IMR-90 (cell line): ENCODE results near the gene PPP1R10. TPM values are rescaled to one million over a fixed set of nuclear protein-coding genes. Genes with fewer than 3 reads are reported as not detected.

Experiments
- ATAC-seq: fragments of 200-7000 bp; cut with Tn5 transposase; 2 replicates; pipeline ENCODE4 v1.9.1; 2020; ENCODE audit warnings: low read depth, mild to moderate bottlenecking, moderate library complexity
- BruUV-seq: library from RNA; stranded (reverse); fragments of 400-500 nt; replicated peaks from 2 replicates; lab custom pipeline; 2021; lab: Mats Ljungman, UMichigan
- CTCF ChIA-PET: fragments of 300-600 bp; formaldehyde crosslinking; extraction: SDS; loops from one replicate; lab custom pipeline; 2021; ENCODE audit warnings: antibody characterized with exemption; lab: Yijun Ruan, JAX
- POLR2A ChIA-PET: fragments of 300-600 bp; sonication (Branson Sonifier 250); formaldehyde crosslinking; loops from one replicate; lab custom pipeline; 2022; ENCODE audit warnings: antibody characterized with exemption; ENCODE audit not compliant: unreplicated experiment; lab: Charles Lee
- DNase-seq: peaks from one replicate; pipeline ENCODE4 v3.0.0; 2013
- H2AFZ ChIP-seq: replicated peaks from 2 replicates; pipeline ENCODE3; 2013; ENCODE audit warnings: low read length, mild to moderate bottlenecking; ENCODE audit not compliant: poor library complexity
- H2AK5ac ChIP-seq: 2 replicates; pipeline ENCODE4 v1.6.1; 2013; ENCODE audit warnings: low read depth, low read length, inconsistent platforms
- H2AK9ac ChIP-seq: replicated peaks from 2 replicates; pipeline ENCODE3; 2013; ENCODE audit warnings: mild to moderate bottlenecking, low read depth, low read length, moderate library complexity; ENCODE audit not compliant: poor library complexity
- H2BK120ac ChIP-seq: 2 replicates; pipeline ENCODE4 v1.6.1; 2013; ENCODE audit warnings: low read depth, low read length, inconsistent platforms
- H2BK15ac ChIP-seq: 3 replicates; pipeline ENCODE4 v1.6.1; 2013; ENCODE audit warnings: low read depth, low read length, inconsistent platforms
- H2BK20ac ChIP-seq: 2 replicates; pipeline ENCODE4 v1.6.1; 2013; ENCODE audit warnings: low read depth, mild to moderate bottlenecking, inconsistent platforms, low read length, moderate library complexity
- H2BK5ac ChIP-seq: 2 replicates; pipeline ENCODE4 v1.6.1; 2013; ENCODE audit warnings: mild to moderate bottlenecking, low read depth, low read length, inconsistent platforms; ENCODE audit not compliant: poor library complexity, severe bottlenecking
- H3K14ac ChIP-seq: replicated peaks from 2 replicates; pipeline ENCODE4 v1.6.1; 2013; ENCODE audit warnings: low read depth, low read length, inconsistent platforms
- H3K18ac ChIP-seq: 2 replicates; pipeline ENCODE4 v1.6.1; 2013; ENCODE audit warnings: low read depth, low read length, control low read depth
- H3K23ac ChIP-seq: 2 replicates; pipeline ENCODE4 v1.6.1; 2013; ENCODE audit warnings: low read depth, low read length, inconsistent platforms
- H3K27ac ChIP-seq: 2 replicates; pipeline ENCODE4 v1.5.1; 2013; ENCODE audit warnings: mild to moderate bottlenecking, control low read depth, low read length; ENCODE audit not compliant: insufficient read depth
- H3K27me3 ChIP-seq: 2 replicates; pipeline ENCODE4 v1.6.1; 2013; ENCODE audit warnings: low read length; ENCODE audit not compliant: control insufficient read depth, insufficient read depth
- H3K36me3 ChIP-seq: 2 replicates; pipeline ENCODE4 v1.6.1; 2013; ENCODE audit warnings: low read length, mixed read lengths; ENCODE audit not compliant: control insufficient read depth, insufficient read depth
- H3K4ac ChIP-seq: 2 replicates; pipeline ENCODE4 v1.6.1; 2013; ENCODE audit warnings: low read depth, low read length, inconsistent platforms
- H3K4me1 ChIP-seq: 2 replicates; pipeline ENCODE4 v1.6.1; 2013; ENCODE audit warnings: low read length, mixed read lengths; ENCODE audit not compliant: control insufficient read depth, insufficient read depth
- H3K4me2 ChIP-seq: 2 replicates; pipeline ENCODE4 v1.6.1; 2013; ENCODE audit warnings: low read depth, mild to moderate bottlenecking, control low read depth, low read length, moderate library complexity
- H3K4me3 ChIP-seq: 2 replicates; pipeline ENCODE4 v1.5.1; 2013; ENCODE audit warnings: low read depth, mild to moderate bottlenecking, control low read depth, low read length, moderate library complexity; ENCODE audit not compliant: insufficient read depth
- H3K56ac ChIP-seq: 2 replicates; pipeline ENCODE4 v1.6.1; 2013; ENCODE audit warnings: low read length, inconsistent platforms; ENCODE audit not compliant: insufficient read depth; ENCODE audit errors: extremely low read depth
- H3K79me1 ChIP-seq, 2 experiments: 2 replicates each; pipeline ENCODE4 v1.6.1; 2013; ENCODE audit warnings: low read length in 2 of 2, inconsistent platforms in 1 of 2, low read depth in 1 of 2
- H3K9ac ChIP-seq: 2 replicates; pipeline ENCODE4 v1.6.1; 2013; ENCODE audit warnings: low read depth, low read length, control low read depth
- H3K9me1 ChIP-seq: 2 replicates; pipeline ENCODE4 v1.6.1; 2013; ENCODE audit warnings: low read length, inconsistent platforms; ENCODE audit not compliant: insufficient read depth
- H3K9me3 ChIP-seq: 2 replicates; pipeline ENCODE4 v1.6.1; 2013; ENCODE audit warnings: low read length; ENCODE audit not compliant: control insufficient read depth, insufficient read depth
- H4K20me1 ChIP-seq: 2 replicates; pipeline ENCODE4 v1.6.1; 2013; ENCODE audit warnings: low read length, inconsistent platforms; ENCODE audit not compliant: insufficient read depth
- H4K5ac ChIP-seq: 2 replicates; pipeline ENCODE4 v1.6.1; 2013; ENCODE audit warnings: mild to moderate bottlenecking, low read depth, low read length, control low read depth
- H4K8ac ChIP-seq, 2 experiments: 2 replicates each; pipeline ENCODE4 v1.6.1; 2013; ENCODE audit warnings: low read depth in 2 of 2, low read length in 2 of 2, control low read depth in 1 of 2, inconsistent platforms in 1 of 2
- H4K91ac ChIP-seq: 2 replicates; pipeline ENCODE4 v1.6.1; 2013; ENCODE audit warnings: low read depth, low read length, inconsistent platforms; ENCODE audit not compliant: insufficient read depth
- BHLHE40 ChIP-seq: fragments of 150-350 bp; IDR thresholded peaks from 2 replicates; pipeline ENCODE4 v1.6.1; 2016; ENCODE audit warnings: mild to moderate bottlenecking, low read depth, low read length
- MXI1 ChIP-seq: IDR thresholded peaks from 2 replicates; pipeline ENCODE4 v1.6.1; 2012; ENCODE audit warnings: low read depth, mild to moderate bottlenecking, low read length, moderate library complexity, borderline replicate concordance
- RCOR1 ChIP-seq: IDR thresholded peaks from 2 replicates; pipeline ENCODE4 v1.6.1; 2012; ENCODE audit warnings: mild to moderate bottlenecking, low read length, improper control_type of control experiment; ENCODE audit not compliant: insufficient replicate concordance
- WGBS, 2 experiments: methylation state at CpG; one replicate each; pipeline versions ENCODE4 v1.1.5 to v1.1.7; 2013; ENCODE audit warnings: missing lambda C conversion rate in 2 of 2; ENCODE audit not compliant: insufficient read length in 1 of 2; ENCODE audit errors: extremely low coverage in 2 of 2; 5-methylcytosine and 5-hydroxymethylcytosine counted together
- dilution Hi-C: fragments of 300-500 bp; cut with HindIII; formaldehyde crosslinking; loops from one replicate; pipeline ENCODE4 v1.14.3; 2018; ENCODE audit warnings: low sequenced_read_pairs; ENCODE audit not compliant: unreplicated experiment
- in situ Hi-C: fragments of 300-500 bp; cut with MboI; formaldehyde crosslinking; loops from 3 replicates; pipeline ENCODE4 v1.14.3; 2019; ENCODE audit warnings: low sequenced_read_pairs, inconsistent platforms, mixed read lengths
- intact Hi-C: fragments of 100-400 bp; cut with micrococcal nuclease; formaldehyde crosslinking; loops from 2 replicates; pipeline ENCODE4 v1.10.0; 2022
- polyA plus RNA-seq, 3 experiments: library from polyadenylated mRNA; depleted of rRNA; stranded (reverse); fragments of >200 nt; gene quantifications; 2 replicates each; pipeline ENCODE4 v1.2.3, GENCODE V29; 2012; ENCODE audit warnings: low replicate concordance in 1 of 3
- total RNA-seq: library from RNA; depleted of rRNA; stranded (reverse); fragments of >200 nt; gene quantifications from 2 replicates; pipeline ENCODE4 v1.2.3, GENCODE V29; 2012

PPP1R10 gene
- total and polyA plus RNA-seq, 2 of the 4 experiments (the other 2 are of a cell fraction): 18.8 to 21.2 TPM

DNA sequence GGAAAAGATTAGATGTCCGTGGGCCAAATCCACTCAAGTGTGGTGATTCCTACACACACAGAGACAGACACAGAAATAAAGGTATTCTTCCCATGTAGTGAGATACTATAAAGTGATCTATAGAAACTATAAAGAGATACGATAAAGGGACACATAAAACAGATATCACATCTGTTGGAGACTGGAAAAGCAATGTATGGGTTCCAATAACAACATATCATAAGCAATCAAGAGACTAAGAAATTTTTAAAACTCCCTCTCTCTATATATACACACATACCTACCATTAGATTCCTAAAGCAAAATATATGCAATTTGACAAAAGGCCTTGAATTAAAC, 5.2 kb downstream of the PPP1R10 start:
- Histone ChIP-seq H3K79me1 (peaks cover 35 to 59% of the 10 kb centered on the region in 2 experiments), H3K4me1 (peaks cover 6% of the 10 kb centered on the region), H3K4me2 (no peak overlapping the region), H4K91ac (no peak overlapping the region), H2BK5ac (no peak overlapping the region), H3K4ac (no peak overlapping the region), H3K27me3 (no peaks in the 10 kb centered on the region), H3K4me3 (no peak overlapping the region), H2AFZ (no peak overlapping the region), H3K14ac (no peak overlapping the region), H4K8ac (no peak overlapping the region), H4K20me1 (peaks cover 57% of the 10 kb centered on the region), H2BK20ac (no peak overlapping the region), H4K5ac (no peak overlapping the region), H3K18ac (no peak overlapping the region), H3K36me3 (peaks cover 34% of the 10 kb centered on the region), H2AK5ac (no peak overlapping the region), H2AK9ac (no peak overlapping the region), H2BK15ac (no peak overlapping the region), H3K9me1 (peaks cover 10% of the 10 kb centered on the region; the same call in 1 of the 2 replicates), H2BK120ac (no peak overlapping the region), H3K23ac (no peak overlapping the region), H3K27ac (no peak overlapping the region), H3K9ac (no peak overlapping the region), H3K56ac (no peak overlapping the region), H3K9me3 (no peaks in the 10 kb centered on the region)
- intact Hi-C loops: no loop called here
- ChIA-PET POLR2A (interaction anchor here (0.9 to 1.0 kb wide), 2 partner anchors 71 to 103 kb away, joined by 3 to 4 read pairs; no protein-coding TSS in a partner anchor), CTCF (interaction anchor here (0.9 to 1.8 kb wide), 2 partner anchors 11 to 15 kb away, joined by 3 to 6 read pairs; no protein-coding TSS in a partner anchor)
- no TSS peak for BruUV-seq
- DNase-seq: no peak
- in situ Hi-C loops: no loop called here
- no peak for TF ChIP-seq MXI1
- TF ChIP-seq RCOR1: no peak
- TF ChIP-seq BHLHE40: no peak
- ATAC-seq: no peak
- dilution Hi-C loops: no loop called here
- WGBS, 2 experiments: no CpG with 5 or more reads among the region's 2 CpGs
